ENCODE data around the gene RAB43.

The RAB43 gene

GRCh38 chr3:129065720-129066073, 55.9 kb downstream of the RAB43 start:
- no peak for DNase-seq (ENCODE audit: extremely low read depth, insufficient read length)
- H3K4me3 ChIP-seq (replicated peaks; ENCODE audit: low read depth, low read length) = no peak overlapping the region
- H3K27me3 ChIP-seq (replicated peaks; ENCODE audit: control insufficient read depth, insufficient read depth, low read length) = no peaks in the 10 kb centered on the region; the same call in 1 of the 2 replicates
- no peak for TF ChIP-seq CTCF (IDR thresholded peaks at IDR 0.05; ENCODE audit: insufficient read depth, low read length, poor library complexity, severe bottlenecking)
- H3K36me3 ChIP-seq (ENCODE audit: control insufficient read depth, insufficient read depth, low read length) = no peaks in the 10 kb centered on the region

GRCh38 chr3:129065016-129065719, 56.4 kb downstream of the RAB43 start:
- TF ChIP-seq CTCF (IDR thresholded peaks at IDR 0.05; ENCODE audit: insufficient read depth, low read length, poor library complexity, severe bottlenecking) = no peak
- Histone ChIP-seq H3K36me3 (ENCODE audit: control insufficient read depth, insufficient read depth, low read length) (no peaks in the 10 kb centered on the region), H3K27me3 (replicated peaks; ENCODE audit: control insufficient read depth, insufficient read depth, low read length) (peaks cover 1% of the 10 kb centered on the region; the same call in 1 of the 2 replicates), H3K4me3 (replicated peaks; ENCODE audit: low read depth, low read length) (no peak overlapping the region)
- no peak for DNase-seq (ENCODE audit: extremely low read depth, insufficient read length)

- no peaks in the 10 kb centered on the region for H3K36me3 ChIP-seq (ENCODE audit: control insufficient read depth, insufficient read depth, low read length)
- no peak overlapping the region for H3K4me3 ChIP-seq (replicated peaks; ENCODE audit: low read depth, low read length)
- DNase-seq (ENCODE audit: extremely low read depth, insufficient read length) = no peak
- 0 out of 2 replicates have a peak, but pooled peaks cover 1% of the 10 kb centered on the region for H3K27me3 ChIP-seq (replicated peaks; ENCODE audit: control insufficient read depth, insufficient read depth, low read length)
- no peak for TF ChIP-seq CTCF (IDR thresholded peaks at IDR 0.05; ENCODE audit: insufficient read depth, low read length, poor library complexity, severe bottlenecking)
Measured at GRCh38 chr3:129063841-129064482, 57.6 kb downstream of the RAB43 start.

- no peaks in the 10 kb centered on the region for H3K36me3 ChIP-seq (ENCODE audit: control insufficient read depth, insufficient read depth, low read length)
- H3K27me3 ChIP-seq (replicated peaks; ENCODE audit: control insufficient read depth, insufficient read depth, low read length) = 0 out of 2 replicates have a peak, but pooled peaks cover 1% of the 10 kb centered on the region
- H3K4me3 ChIP-seq (replicated peaks; ENCODE audit: low read depth, low read length) = no peak overlapping the region
- TF ChIP-seq CTCF (IDR thresholded peaks at IDR 0.05; ENCODE audit: insufficient read depth, low read length, poor library complexity, severe bottlenecking) = no peak
- no peak for DNase-seq (ENCODE audit: extremely low read depth, insufficient read length)
Measured at GRCh38 chr3:129063091-129063640, 58.4 kb downstream of the RAB43 start.

GRCh38 chr3:129061888-129062834, 59.4 kb downstream of the RAB43 start:
- H3K36me3 ChIP-seq (ENCODE audit: control insufficient read depth, insufficient read depth, low read length) = no peaks in the 10 kb centered on the region
- no peak for DNase-seq (ENCODE audit: extremely low read depth, insufficient read length)
- TF ChIP-seq CTCF (IDR thresholded peaks at IDR 0.05; ENCODE audit: insufficient read depth, low read length, poor library complexity, severe bottlenecking) = no peak
- H3K27me3 ChIP-seq (replicated peaks; ENCODE audit: control insufficient read depth, insufficient read depth, low read length) = 0 out of 2 replicates have a peak, but pooled peaks cover 1% of the 10 kb centered on the region
- no peak overlapping the region for H3K4me3 ChIP-seq (replicated peaks; ENCODE audit: low read depth, low read length)

Measured in GM06990 (cell line).